Measurements from ENCODE around the gene ZC2HC1B. TPM values are rescaled to one million over a fixed set of nuclear protein-coding genes. Genes with fewer than 3 reads are reported as not detected.
A peak's percentile ranks its signal among the peaks of the same experiment; 100 is the strongest.

ZC2HC1B gene
- total and polyA plus RNA-seq, 2 of the 8 experiments (the other 6 are each of a cell fraction or from before 2014, with no cell fraction given) = not detected

DNA sequence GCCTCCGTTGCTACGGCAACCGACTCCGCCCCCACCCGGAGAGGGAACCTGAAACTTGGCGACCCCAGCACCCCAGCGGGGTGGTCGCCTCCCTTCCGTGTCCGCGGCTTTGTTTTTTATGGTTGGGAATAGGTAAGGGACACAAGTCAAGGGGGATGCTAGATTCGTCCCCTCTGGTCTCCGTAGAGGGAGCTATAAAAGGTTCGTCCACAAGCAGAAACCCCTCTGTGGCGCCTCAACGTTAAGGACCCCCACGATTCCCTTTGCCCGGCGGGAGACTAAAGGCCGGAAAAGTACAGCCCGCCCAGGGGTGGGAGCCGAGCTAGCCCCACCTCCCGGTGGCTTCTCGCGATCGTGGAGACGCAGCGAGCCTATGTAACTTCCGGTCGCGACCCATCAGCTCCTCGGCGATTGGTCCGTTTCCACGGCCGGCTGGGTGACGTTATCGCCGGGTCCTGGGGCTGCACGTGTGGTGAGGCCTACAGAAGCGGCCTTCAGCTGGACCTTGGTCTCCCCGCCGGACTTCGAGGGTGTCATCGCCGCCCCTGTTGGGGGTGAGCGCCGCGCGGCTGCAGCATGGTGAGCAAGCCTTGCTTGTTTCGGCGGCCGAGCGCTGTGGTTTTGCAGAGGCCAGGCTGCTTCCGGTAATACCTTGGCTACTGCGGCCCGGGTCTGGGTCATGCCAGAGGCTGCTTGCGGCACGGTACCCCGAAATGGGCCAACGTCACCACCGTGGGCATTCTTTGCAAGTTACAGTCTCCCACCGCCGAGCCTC lies 21.2 kb upstream of the ZC2HC1B start, which contains the start of gene LTV1 (continued):
- no peak for TF ChIP-seq SRF (IDR thresholded peaks at IDR 0.05; ENCODE audit: low read depth, low read length)
- TF ChIP-seq BRCA1 (IDR thresholded peaks at IDR 0.05; ENCODE audit: low read depth, low read length) = peak; percentile 90
- no peak for TF ChIP-seq SP2 (IDR thresholded peaks at IDR 0.05; ENCODE audit: low read length)
- peak; percentile 71 for TF ChIP-seq TAF1 (IDR thresholded peaks at IDR 0.05; ENCODE audit: low read depth, low read length)
- TF ChIP-seq PHF8 (conservative IDR thresholded peaks at IDR 0.05; ENCODE audit: low read depth, low read length) = peak; percentile 89
- TF ChIP-seq TCF12 (IDR thresholded peaks at IDR 0.05; ENCODE audit: low read depth, low read length) = no peak
- peak; percentile 89 for TF ChIP-seq CREB1 (IDR thresholded peaks at IDR 0.05)
- peak; percentile 61; the same call in 1 of the 2 replicates for TF ChIP-seq KDM5A (IDR thresholded peaks at IDR 0.05; ENCODE audit: low read length)
- no peak for TF ChIP-seq CBX8 (IDR thresholded peaks at IDR 0.05; ENCODE audit: borderline replicate concordance, low read depth, low read length)
- no peak for TF ChIP-seq RFX5 (IDR thresholded peaks at IDR 0.05; ENCODE audit: borderline replicate concordance, low read depth, low read length)
- TF ChIP-seq SIX5 (IDR thresholded peaks at IDR 0.05; ENCODE audit: low read depth, low read length) = no peak
- TF ChIP-seq SIN3A (conservative IDR thresholded peaks at IDR 0.05 in 1 of 2, IDR thresholded peaks at IDR 0.05 in 1 of 2; ENCODE audit: low read depth in 1 of 2, low read length in 2 of 2) = peak; percentile 92 to 95
- TF ChIP-seq GABPA (IDR thresholded peaks at IDR 0.05; ENCODE audit: borderline replicate concordance, insufficient read depth, low read length) = 0 out of 2 replicates have a peak, but pooled peaks have one; percentile 59
- TF ChIP-seq TAF7 (optimal IDR thresholded peaks at IDR 0.05; ENCODE audit: borderline replicate concordance, low read depth, low read length) = no peak
- no peak for TF ChIP-seq YY1 (IDR thresholded peaks at IDR 0.05; ENCODE audit: low read depth, low read length)
- peak; percentile 96 for TF ChIP-seq SAP30 (IDR thresholded peaks at IDR 0.05; ENCODE audit: insufficient read depth, insufficient replicate concordance, low read length)
- TF ChIP-seq KDM4A (IDR thresholded peaks at IDR 0.05; ENCODE audit: low read depth, low read length, severe bottlenecking) = peak; percentile 75
- TF ChIP-seq KDM1A (IDR thresholded peaks at IDR 0.05; ENCODE audit: borderline replicate concordance, low read length) = no peak
- no peak for TF ChIP-seq ZNF274 (IDR thresholded peaks at IDR 0.05; ENCODE audit: borderline replicate concordance, extremely low read depth, low read length)
- peak; percentile 61 for TF ChIP-seq EGR1 (IDR thresholded peaks at IDR 0.05; ENCODE audit: borderline replicate concordance, low read depth, low read length)
